Subcutaneous adipose tissue (tissue), 4 donors: ENCODE measurements around the gene VSTM2B. TPM values are rescaled to one million over a fixed set of nuclear protein-coding genes. Genes with fewer than 3 reads are reported as not detected.

Source experiments
- total RNA-seq, 4 donors: library from RNA; depleted of rRNA; stranded (reverse); fragments of >200 nt; gene quantifications; one replicate each; pipeline ENCODE4 v1.1.0, GENCODE V29; 2016
- TF ChIP-seq, protein P1 (sequence below): fragments of 450-650 bp; IDR thresholded peaks from one replicate; pipeline ENCODE4 v1.5.1; 2016; ENCODE audit warnings: low read depth, mild to moderate bottlenecking, control low read depth, antibody characterized with exemption, moderate library complexity

Gene VSTM2B
- total RNA-seq, 4 donors from 2014 or later, result not detected

GRCh38 chr19:29533578-29534544 is 8.1 kb downstream of the VSTM2B start:
- TF ChIP-seq, protein P1, sequence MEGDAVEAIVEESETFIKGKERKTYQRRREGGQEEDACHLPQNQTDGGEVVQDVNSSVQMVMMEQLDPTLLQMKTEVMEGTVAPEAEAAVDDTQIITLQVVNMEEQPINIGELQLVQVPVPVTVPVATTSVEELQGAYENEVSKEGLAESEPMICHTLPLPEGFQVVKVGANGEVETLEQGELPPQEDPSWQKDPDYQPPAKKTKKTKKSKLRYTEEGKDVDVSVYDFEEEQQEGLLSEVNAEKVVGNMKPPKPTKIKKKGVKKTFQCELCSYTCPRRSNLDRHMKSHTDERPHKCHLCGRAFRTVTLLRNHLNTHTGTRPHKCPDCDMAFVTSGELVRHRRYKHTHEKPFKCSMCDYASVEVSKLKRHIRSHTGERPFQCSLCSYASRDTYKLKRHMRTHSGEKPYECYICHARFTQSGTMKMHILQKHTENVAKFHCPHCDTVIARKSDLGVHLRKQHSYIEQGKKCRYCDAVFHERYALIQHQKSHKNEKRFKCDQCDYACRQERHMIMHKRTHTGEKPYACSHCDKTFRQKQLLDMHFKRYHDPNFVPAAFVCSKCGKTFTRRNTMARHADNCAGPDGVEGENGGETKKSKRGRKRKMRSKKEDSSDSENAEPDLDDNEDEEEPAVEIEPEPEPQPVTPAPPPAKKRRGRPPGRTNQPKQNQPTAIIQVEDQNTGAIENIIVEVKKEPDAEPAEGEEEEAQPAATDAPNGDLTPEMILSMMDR, result no peak

- TF ChIP-seq, protein P1, result no peak
These were observed 9.5 kb downstream of the VSTM2B start for GRCh38 chr19:29535214-29535831.

GRCh38 chr19:29535984-29536508 is 10.3 kb downstream of the VSTM2B start:
- TF ChIP-seq, protein P1, result no peak

- TF ChIP-seq, protein P1, result no peak
These were observed 11.4 kb downstream of the VSTM2B start for GRCh38 chr19:29537181-29537580.

DNA sequence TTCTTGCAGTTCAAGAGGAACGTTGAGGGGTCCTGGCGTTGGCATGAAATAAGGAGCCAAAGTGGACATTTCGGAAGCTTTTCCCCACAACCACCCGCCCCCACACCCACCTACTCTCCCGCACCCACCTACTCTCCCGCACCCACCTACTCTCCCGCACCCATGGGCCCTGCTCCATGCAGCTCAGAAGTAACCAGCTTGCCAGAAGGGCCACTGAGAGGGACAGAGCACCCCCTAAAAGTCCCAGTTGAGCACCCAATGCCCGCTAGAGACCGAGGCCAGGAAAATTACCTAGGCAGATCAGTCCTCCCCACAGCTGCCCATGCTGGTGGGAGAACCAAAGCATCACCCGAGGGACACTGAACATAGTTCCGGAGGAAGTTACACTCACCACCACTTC is 11.8 kb downstream of the VSTM2B start:
- TF ChIP-seq, protein P1, result no peak

GRCh38 chr19:29538146-29538545 is 12.4 kb downstream of the VSTM2B start:
- TF ChIP-seq, protein P1, result no peak

DNA sequence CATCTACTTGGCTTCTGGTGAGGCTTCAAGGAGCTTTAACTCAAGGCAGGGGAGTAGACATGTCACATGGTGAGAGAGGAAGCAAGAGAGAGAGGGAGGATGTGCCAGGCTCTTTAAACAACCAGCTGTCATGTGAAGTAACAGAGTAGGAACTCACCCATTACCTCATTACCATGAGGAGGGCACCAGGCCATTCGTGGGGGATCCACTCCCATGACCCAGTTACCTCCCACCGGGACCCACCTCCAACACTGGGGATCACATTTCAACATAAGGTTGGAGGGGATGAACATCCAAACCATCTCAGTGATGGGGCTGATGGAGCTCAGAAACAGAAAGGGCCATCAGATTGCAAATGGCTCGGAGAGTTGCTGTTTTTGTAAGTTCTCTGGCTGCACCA is 12.9 kb downstream of the VSTM2B start:
- TF ChIP-seq, protein P1, result no peak
